Omental fat pad (tissue), 4 donors: ENCODE data around the gene ABLIM3. TPM values are rescaled to one million over a fixed set of nuclear protein-coding genes. Genes with fewer than 3 reads are reported as not detected.
A peak's percentile ranks its signal among the peaks of the same experiment; 100 is the strongest.

Experiments
- ATAC-seq: fragments of 150-250 bp; one replicate; pipeline ENCODE4 v1.9.1; 2016; ENCODE audit warnings: mild to moderate bottlenecking, moderate library complexity; ENCODE audit not compliant: low FRiP score
- DNase-seq: peaks from one replicate; pipeline ENCODE4 v3.0.0-alpha.2; 2019; ENCODE audit warnings: low spot score
- CTCF ChIP-seq, 3 donors: fragments of 450-650 bp; IDR thresholded peaks; one replicate each; pipeline ENCODE4 v1.5.1; 2016 to 2017; ENCODE audit warnings: antibody characterized with exemption in 3 of 3, mild to moderate bottlenecking in 3 of 3, moderate library complexity in 2 of 3
- total RNA-seq, 4 donors: library from RNA; depleted of rRNA; stranded (reverse); fragments of >200 nt; gene quantifications; one replicate each; pipeline ENCODE4 v1.1.0, GENCODE V29; 2016

ABLIM3 gene
- 100 to 1,000 TPM in 2 of 4 donors, 10 to 100 TPM in 2; 47.8 to 456 (median 104) TPM for total RNA-seq

GRCh38 chr5:149141224-149141956 is at the start of gene ABLIM3:
Gene ABLIM3 (plus strand): TSS chr5:149141493. CDS start chr5:149142096, 603 bp downstream.
- ATAC-seq (peak; percentile 79), DNase-seq (peak; percentile 35)
- TF ChIP-seq CTCF (IDR thresholded peaks at IDR 0.05): peak in 1 of 3 donors; percentile 75

- no peak for TF ChIP-seq CTCF (IDR thresholded peaks at IDR 0.05)
- DNase-seq (no peak), ATAC-seq (no peak)
These were observed 47.7 kb upstream of the ABLIM3 start for GRCh38 chr5:149093625-149094024.

GRCh38 chr5:149094996-149095395 is 46.3 kb upstream of the ABLIM3 start:
- no peak for ATAC-seq
- no peak for TF ChIP-seq CTCF (IDR thresholded peaks at IDR 0.05)
- DNase-seq: no peak

- no peak for ATAC-seq
- TF ChIP-seq CTCF (IDR thresholded peaks at IDR 0.05): no peak
- DNase-seq: no peak
These were observed 41.4 kb upstream of the ABLIM3 start for GRCh38 chr5:149099920-149100319.

- DNase-seq (no peak), ATAC-seq (no peak)
- TF ChIP-seq CTCF (IDR thresholded peaks at IDR 0.05): no peak
These were observed 41.0 kb upstream of the ABLIM3 start for GRCh38 chr5:149100331-149100730.

GRCh38 chr5:149108651-149109280 is 32.5 kb upstream of the ABLIM3 start:
- no peak for TF ChIP-seq CTCF (IDR thresholded peaks at IDR 0.05)
- ATAC-seq (no peak), DNase-seq (no peak)

GRCh38 chr5:149110406-149110805 is 30.9 kb upstream of the ABLIM3 start:
- TF ChIP-seq CTCF (IDR thresholded peaks at IDR 0.05): no peak
- ATAC-seq (no peak), DNase-seq (no peak)
